H1 (cell line): Measurements from ENCODE around the gene CCT6B. TPM values are rescaled to one million over a fixed set of nuclear protein-coding genes. Genes with fewer than 3 reads are reported as not detected.

Source experiments
- CTCF ChIA-PET: fragments of 300-600 bp; sonication (Branson Sonifier 250); formaldehyde crosslinking; loops from one replicate; lab custom pipeline; 2021; ENCODE audit not compliant: partially characterized antibody; lab: Charles Lee
- POLR2A ChIA-PET: fragments of 300-600 bp; sonication (Branson Sonifier 250); formaldehyde crosslinking; loops from one replicate; lab custom pipeline; 2021; ENCODE audit warnings: inconsistent platforms; ENCODE audit not compliant: partially characterized antibody; lab: Charles Lee
- DNase-seq, 2 experiments: peaks; one replicate each; pipeline versions ENCODE4 v3.0.0 to v3.0.0-alpha.2; 2010 to 2022; ENCODE audit warnings: low spot score in 2 of 2, low read depth in 1 of 2, mixed read lengths in 1 of 2
- FAIRE-seq: peaks from 2 replicates; lab custom pipeline; 2011; peaks lifted over from hg19 to GRCh38; lab: Jason Lieb, UNC
- H2AFZ ChIP-seq: 2 replicates; pipeline ENCODE4 v1.8.1; 2012; ENCODE audit warnings: low read length, inconsistent platforms
- H2AK5ac ChIP-seq: 2 replicates; pipeline ENCODE4 v1.6.1; 2013; ENCODE audit warnings: low read depth, low read length
- H2BK120ac ChIP-seq: replicated peaks from 2 replicates; pipeline ENCODE3; 2013; ENCODE audit warnings: low read depth, low read length, inconsistent platforms
- H2BK12ac ChIP-seq: 2 replicates; pipeline ENCODE4 v1.6.1; 2013; ENCODE audit warnings: low read depth, low read length
- H2BK15ac ChIP-seq: 2 replicates; pipeline ENCODE4 v1.6.1; 2013; ENCODE audit warnings: low read length
- H2BK20ac ChIP-seq: 2 replicates; pipeline ENCODE4 v1.6.1; 2013; ENCODE audit warnings: low read length
- H2BK5ac ChIP-seq: 2 replicates; pipeline ENCODE4 v1.6.1; 2013; ENCODE audit warnings: low read depth, low read length
- H3K14ac ChIP-seq: 2 replicates; pipeline ENCODE4 v1.6.1; 2013; ENCODE audit warnings: inconsistent platforms; ENCODE audit not compliant: insufficient read length
- H3K18ac ChIP-seq: 2 replicates; pipeline ENCODE4 v1.6.1; 2013; ENCODE audit warnings: low read length; ENCODE audit errors: extremely low read depth
- H3K23ac ChIP-seq: 2 replicates; pipeline ENCODE4 v1.6.1; 2013; ENCODE audit warnings: inconsistent platforms; ENCODE audit not compliant: insufficient read length
- H3K23me2 ChIP-seq: 2 replicates; pipeline ENCODE4 v1.6.1; 2013; ENCODE audit warnings: low read depth, low read length
- H3K27ac ChIP-seq: 2 replicates; pipeline ENCODE4 v1.6.1; 2011; ENCODE audit warnings: low read depth, low read length, inconsistent platforms
- H3K27me3 ChIP-seq, 4 experiments: replicated peaks in 1 of 4; 1 replicate in 1 of 4; 2 replicates in 3 of 4; pipeline versions ENCODE4 v1.6.1 to v1.8.1; 2011 to 2013; ENCODE audit warnings: low read length in 3 of 4, mild to moderate bottlenecking in 3 of 4, inconsistent platforms in 2 of 4, mixed read lengths in 2 of 4, moderate library complexity in 1 of 4; ENCODE audit not compliant: control insufficient read depth in 3 of 4, insufficient read depth in 3 of 4; ENCODE audit errors: extremely low read depth in 1 of 4
- H3K36me3 ChIP-seq, 4 experiments: 2 replicates each; pipeline versions ENCODE4 v1.6.1 to v1.8.1; 2011 to 2013; ENCODE audit warnings: mild to moderate bottlenecking in 4 of 4, low read length in 3 of 4, moderate library complexity in 2 of 4, control low read depth in 1 of 4, inconsistent platforms in 1 of 4; ENCODE audit not compliant: insufficient read depth in 4 of 4, control insufficient read depth in 2 of 4
- H3K4ac ChIP-seq: replicated peaks from 2 replicates; pipeline ENCODE3; 2013; ENCODE audit warnings: low read length, low read depth, mixed read lengths, inconsistent platforms; ENCODE audit not compliant: insufficient read length
- H3K4me1 ChIP-seq, 4 experiments: replicated peaks in 1 of 4; 1 replicate in 1 of 4; 2 replicates in 3 of 4; pipeline versions ENCODE4 v1.6.1 to v1.8.1; 2011 to 2013; ENCODE audit warnings: low read length in 3 of 4, inconsistent platforms in 2 of 4, mixed read lengths in 1 of 4; ENCODE audit not compliant: insufficient read depth in 4 of 4, control insufficient read depth in 3 of 4
- H3K4me2 ChIP-seq, 2 experiments: 2 replicates each; pipeline versions ENCODE4 v1.6.1 to v1.8.1; 2011 to 2013; ENCODE audit warnings: low read depth in 2 of 2, low read length in 2 of 2, control low read depth in 1 of 2, inconsistent platforms in 1 of 2, mild to moderate bottlenecking in 1 of 2; ENCODE audit not compliant: insufficient read depth in 1 of 2
- H3K4me3 ChIP-seq, 4 experiments: fragments of 200-600, 300-600 bp in 1 of 4; sonication (generic), shearing (Covaris generic), sonication (Bioruptor Twin) in 1 of 4; 2 replicates each; pipeline versions ENCODE4 v1.5.1 to v1.8.1; 2011 to 2016; ENCODE audit warnings: low read length in 4 of 4, low read depth in 3 of 4, control low read depth in 2 of 4, inconsistent platforms in 2 of 4, mild to moderate bottlenecking in 2 of 4, mixed read lengths in 1 of 4, moderate library complexity in 1 of 4; ENCODE audit not compliant: insufficient read depth in 2 of 4; ENCODE audit errors: extremely low read depth in 1 of 4
- H3K56ac ChIP-seq: replicated peaks from 2 replicates; pipeline ENCODE3; 2013; ENCODE audit warnings: low read depth, mild to moderate bottlenecking, mixed read lengths, low read length, inconsistent platforms; ENCODE audit not compliant: insufficient read length
- H3K79me1 ChIP-seq: 2 replicates; pipeline ENCODE4 v1.6.1; 2013; ENCODE audit warnings: low read depth, low read length, control low read depth
- H3K79me2 ChIP-seq, 2 experiments: 2 replicates each; pipeline versions ENCODE4 v1.6.1 to v1.8.1; 2012 to 2013; ENCODE audit warnings: low read length in 2 of 2, mild to moderate bottlenecking in 2 of 2, inconsistent platforms in 1 of 2; ENCODE audit not compliant: insufficient read depth in 2 of 2, control insufficient read depth in 1 of 2
- H3K9ac ChIP-seq, 4 experiments: replicated peaks in 1 of 4; 1 replicate in 1 of 4; 2 replicates in 3 of 4; pipeline versions ENCODE4 v1.6.1 to v1.8.1; 2011 to 2013; ENCODE audit warnings: low read depth in 3 of 4, low read length in 3 of 4, control low read depth in 2 of 4, mild to moderate bottlenecking in 2 of 4, moderate library complexity in 2 of 4, inconsistent platforms in 1 of 4; ENCODE audit errors: extremely low read depth in 1 of 4
- H3K9me3 ChIP-seq, 2 experiments: 2 replicates each; pipeline versions ENCODE4 v1.6.1 to v1.8.1; 2012 to 2013; ENCODE audit warnings: mild to moderate bottlenecking in 2 of 2, moderate library complexity in 2 of 2, control low read depth in 1 of 2, inconsistent platforms in 1 of 2, low read depth in 1 of 2, low read length in 1 of 2, mixed read lengths in 1 of 2; ENCODE audit not compliant: insufficient read depth in 2 of 2
- H4K20me1 ChIP-seq, 2 experiments: replicated peaks in 1 of 2; 2 replicates each; pipeline versions ENCODE3 to v1.8.1; 2011 to 2013; ENCODE audit warnings: inconsistent platforms in 2 of 2, low read length in 2 of 2, mild to moderate bottlenecking in 1 of 2; ENCODE audit not compliant: insufficient read depth in 2 of 2, control insufficient read depth in 1 of 2
- H4K5ac ChIP-seq: 2 replicates; pipeline ENCODE4 v1.6.1; 2013; ENCODE audit warnings: low read length, low read depth, mixed read lengths, inconsistent platforms; ENCODE audit not compliant: insufficient read length
- H4K8ac ChIP-seq: 2 replicates; pipeline ENCODE4 v1.8.0; 2013; ENCODE audit warnings: mild to moderate bottlenecking, moderate library complexity, low read length, inconsistent platforms; ENCODE audit not compliant: insufficient read depth; ENCODE audit errors: extremely low read depth
- H4K91ac ChIP-seq: replicated peaks from 2 replicates; pipeline ENCODE3; 2013; ENCODE audit warnings: low read length, mixed read lengths, inconsistent platforms; ENCODE audit not compliant: insufficient read length
- BRCA1 ChIP-seq: IDR thresholded peaks from 2 replicates; pipeline ENCODE4 v1.6.1; 2012; ENCODE audit warnings: low read depth, low read length, improper control_type of control experiment
- CEBPB ChIP-seq: IDR thresholded peaks from 2 replicates; pipeline ENCODE4 v1.6.1; 2012; ENCODE audit warnings: low read depth, low read length
- EGR1 ChIP-seq: IDR thresholded peaks from 2 replicates; pipeline ENCODE4 v1.6.1; 2011; ENCODE audit warnings: low read depth, low read length, borderline replicate concordance
- KDM4A ChIP-seq: IDR thresholded peaks from one replicate; pipeline ENCODE4 v1.7.1; 2012; ENCODE audit warnings: low read depth, mild to moderate bottlenecking, moderate library complexity, low read length, inconsistent platforms; ENCODE audit not compliant: severe bottlenecking
- MAFK ChIP-seq: IDR thresholded peaks from 2 replicates; pipeline ENCODE4 v1.6.1; 2012; ENCODE audit warnings: low read depth, mild to moderate bottlenecking, improper control_type of control experiment, low read length
- SIX5 ChIP-seq: IDR thresholded peaks from 2 replicates; pipeline ENCODE4 v1.6.1; 2011; ENCODE audit warnings: mild to moderate bottlenecking, low read depth, low read length
- TBP ChIP-seq: IDR thresholded peaks from 2 replicates; pipeline ENCODE4 v1.6.1; 2011; ENCODE audit warnings: low read depth, low read length, improper control_type of control experiment
- TCF12 ChIP-seq: IDR thresholded peaks from 2 replicates; pipeline ENCODE4 v1.6.1; 2011; ENCODE audit warnings: low read depth, mild to moderate bottlenecking, low read length
- WGBS, 2 experiments: shearing (Covaris generic) in 1 of 2; methylation state at CpG; one replicate each; pipeline versions ENCODE4 v1.1.6 to v1.1.7; 2013 to 2015; ENCODE audit warnings: low lambda C conversion rate in 2 of 2, mixed read lengths in 2 of 2, inconsistent platforms in 1 of 2, low coverage in 1 of 2, missing lambda C conversion rate in 1 of 2; ENCODE audit not compliant: insufficient replicate concordance in 2 of 2, insufficient coverage in 1 of 2, insufficient read length in 1 of 2; ENCODE audit errors: extremely low coverage in 1 of 2, missing lambda C conversion rate in 1 of 2; 5-methylcytosine and 5-hydroxymethylcytosine counted together
- polyA plus RNA-seq, 7 experiments: library from polyadenylated mRNA; depleted of rRNA in 3 of 7; stranded (reverse) in 5 of 7; unstranded in 2 of 7; fragments of >200 nt in 5 of 7; fragments of 200-250 nt in 2 of 7; gene quantifications; 1 replicate in 5 of 7; 2 replicates in 1 of 7; 4 replicates in 1 of 7; pipeline versions ENCODE4 v1.2.1 to v1.2.3, GENCODE V29; 2011 to 2013; ENCODE audit warnings: missing spikeins in 2 of 7, mixed read lengths in 2 of 7
- total RNA-seq: library from RNA; stranded (reverse); fragmentation: NEBNext Ultra II Directional; extraction: Animal tissue kit (Norgen Biotek cat#: 25700); gene quantifications from 2 replicates; pipeline ENCODE4 v1.2.1, GENCODE V29; 2021

Gene CCT6B
- total and polyA plus RNA-seq, 2 of the 8 experiments (the other 6 are each of a cell fraction or from before 2014, with no cell fraction given) = 0.67 to 1.3 TPM

DNA sequence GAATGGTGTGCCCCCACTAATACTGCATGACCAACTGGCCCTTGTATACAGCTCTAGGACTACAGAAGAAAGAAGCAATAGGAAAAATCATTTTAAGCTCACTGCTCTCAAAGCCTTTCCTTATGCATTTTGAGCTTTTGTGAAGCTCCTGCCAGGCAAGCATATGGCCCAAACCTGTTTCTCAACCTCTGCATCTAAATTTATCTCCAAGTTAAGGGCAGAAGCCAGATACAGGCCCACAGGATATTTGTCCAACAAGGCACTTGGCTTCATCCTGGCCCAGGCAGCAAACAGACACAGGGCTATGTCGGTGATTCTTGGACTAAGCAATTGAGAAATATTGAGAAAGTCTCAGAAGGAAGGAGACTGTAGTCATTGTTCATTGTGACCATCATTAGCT, 43.9 kb downstream of the CCT6B start:
- Histone ChIP-seq H3K56ac (no peak overlapping the region), H3K18ac (no peak overlapping the region), H2BK12ac (no peak overlapping the region), H3K23ac (no peak overlapping the region), H3K4me2 (no peak overlapping the region), H2AFZ (no peak overlapping the region), H4K20me1 (no peaks in the 10 kb centered on the region), H3K4me1 (peaks cover 0 to 3% (median 1%) of the 10 kb centered on the region in 4 experiments; a peak in 4 of 7 replicates), H2AK5ac (no peak overlapping the region), H3K36me3 (no peaks in the 10 kb centered on the region), H4K91ac (no peak overlapping the region), H3K9ac (no peak overlapping the region), H3K9me3 (no peaks in the 10 kb centered on the region), H2BK15ac (no peak overlapping the region), H3K14ac (no peak overlapping the region), H4K8ac (no peak overlapping the region), H3K27me3 (no peaks in the 10 kb centered on the region), H4K5ac (no peak overlapping the region), H2BK5ac (no peak overlapping the region), H3K79me1 (no peaks in the 10 kb centered on the region), H2BK20ac (no peak overlapping the region), H3K79me2 (no peaks in the 10 kb centered on the region), H3K4me3 (no peak overlapping the region), H2BK120ac (no peak overlapping the region), H3K4ac (no peak overlapping the region), H3K23me2 (no peaks in the 10 kb centered on the region), H3K27ac (no peak overlapping the region)
- FAIRE-seq = no peak
- POLR2A ChIA-PET = no interaction called here
- TF ChIP-seq KDM4A = no peak
- TF ChIP-seq SIX5 = no peak
- TF ChIP-seq CEBPB = no peak
- TF ChIP-seq TCF12 = no peak
- no peak for TF ChIP-seq EGR1
- TF ChIP-seq TBP = no peak
- TF ChIP-seq MAFK = no peak
- TF ChIP-seq BRCA1 = no peak
- CTCF ChIA-PET = no interaction called here
- WGBS, 2 experiments = 84% methylated on average over 1 of the region's 1 CpG; no CpG with 5 or more reads in 1 of the 2 experiments
- DNase-seq = no peak
